ENCODE measurements around the gene ZNF516. TPM values are rescaled to one million over a fixed set of nuclear protein-coding genes. Genes with fewer than 3 reads are reported as not detected.

The ZNF516 gene
- total and polyA plus RNA-seq, 10 of the 15 experiments (the other 5 are each of a cell fraction or from before 2014, with no cell fraction given) = 2.0 to 32.0 (median 8.3) TPM

DNA sequence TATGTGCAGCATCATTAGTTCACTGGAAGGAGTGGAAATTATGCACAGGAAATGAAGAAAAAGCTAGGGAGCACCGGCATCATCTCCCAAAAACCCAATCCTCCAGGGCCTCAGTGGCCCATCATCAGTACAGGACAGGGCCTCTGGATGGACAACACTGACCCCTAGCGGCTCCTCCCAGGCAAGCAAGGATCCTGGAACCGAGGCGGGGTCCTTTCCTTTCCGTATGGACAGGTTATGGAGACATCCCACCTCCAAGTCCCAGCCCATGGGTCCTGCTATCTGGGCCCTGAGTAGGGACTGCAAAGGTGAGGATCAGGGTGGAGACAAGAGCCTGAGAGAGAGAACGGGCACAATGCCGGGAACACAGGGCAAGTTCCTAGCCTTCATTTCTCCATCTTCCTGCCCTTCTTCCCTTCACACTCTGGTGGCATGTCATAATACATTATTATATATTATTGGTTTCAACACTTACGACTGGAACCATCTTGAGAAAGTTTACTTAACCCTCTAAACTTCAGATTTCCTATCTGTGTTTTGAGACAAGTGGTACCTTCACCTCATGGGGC is 68.2 kb downstream of the ZNF516 start:
- ChIA-PET POLR2A (no interaction called here), SMC1A (ENCODE audit: uncharacterized antibody, unreplicated experiment) (interaction anchor here (0.9 to 1.5 kb wide), 2 partner anchors 17 to 28 kb away, joined by 3 to 6 read pairs; no protein-coding TSS in a partner anchor), RAD21 (ENCODE audit: unreplicated experiment) (no interaction called here), CTCF (interaction anchor here (1.0 to 2.1 kb wide), 4 partner anchors 9 to 194 kb away, joined by 3 to 16 read pairs (median 5); no protein-coding TSS in a partner anchor)
- Histone ChIP-seq H3K36me3 (ENCODE audit: control insufficient read depth in 2 of 2, insufficient read depth in 2 of 2, low read length in 1 of 2) (peaks cover 0 to 8% of the 10 kb centered on the region in 2 experiments; a peak in 1 of 4 replicates), H3K9me3 (replicated peaks; ENCODE audit: control insufficient read depth, insufficient read depth, low read length) (no peaks in the 10 kb centered on the region), H2AFZ (ENCODE audit: control insufficient read depth, low read depth, low read length) (no peak overlapping the region), H3K27me3 (replicated peaks in 1 of 2; ENCODE audit: control insufficient read depth in 2 of 2, insufficient read depth in 2 of 2, low read length in 1 of 2) (no peaks in the 10 kb centered on the region), H3K4me1 (ENCODE audit: control insufficient read depth, insufficient read depth, low read length) (no peaks in the 10 kb centered on the region), H3K4me3 (no peak overlapping the region), H4K20me1 (ENCODE audit: control insufficient read depth, insufficient read depth) (peaks cover 4% of the 10 kb centered on the region), H3K27ac (ENCODE audit: control insufficient read depth, insufficient read depth) (no peak overlapping the region), H3K4me2 (ENCODE audit: control insufficient read depth, insufficient read depth) (no peak overlapping the region), H3K79me2 (ENCODE audit: control insufficient read depth, insufficient read depth, low read length) (peaks cover 16% of the 10 kb centered on the region), H3K9ac (ENCODE audit: control insufficient read depth, insufficient read depth, low read length) (no peak overlapping the region)
- no TSS peak for BruUV-seq (replicated peaks)
- intact Hi-C loops (cut with micrococcal nuclease; ENCODE audit: unreplicated experiment) = loop anchor here (2.0 kb wide), 1 partner anchor 28 kb away; no protein-coding TSS in a partner anchor
- 33% methylated on average over 8 of the region's 8 CpGs for WGBS (ENCODE audit: insufficient coverage, insufficient replicate concordance, low lambda C conversion rate, missing lambda C conversion rate)
- FAIRE-seq = no peak
- TF ChIP-seq TCF3 (IDR thresholded peaks at IDR 0.05; ENCODE audit: borderline replicate concordance, insufficient read depth, low read depth, low read length) (no peak), IKZF1 (conservative IDR thresholded peaks at IDR 0.05) (0 out of 2 replicates have a peak, but pooled peaks have one; percentile 14), KLF5 (IDR thresholded peaks at IDR 0.05; ENCODE audit: partially characterized antibody) (no peak), SMC3 (IDR thresholded peaks at IDR 0.05; ENCODE audit: borderline replicate concordance, low read length) (peak; percentile 22; the same call in 1 of the 2 replicates), RAD21 (IDR thresholded peaks at IDR 0.05; ENCODE audit: insufficient read depth, low read depth, low read length) (peak; percentile 65), EED (IDR thresholded peaks at IDR 0.05; ENCODE audit: low read depth) (peak; percentile 46; the same call in 1 of the 2 replicates), PAX5 (IDR thresholded peaks at IDR 0.05; ENCODE audit: borderline replicate concordance, low read depth, low read length) (no peak), CHD4 (IDR thresholded peaks at IDR 0.05) (no peak)
- TF ChIP-seq, protein P1, sequence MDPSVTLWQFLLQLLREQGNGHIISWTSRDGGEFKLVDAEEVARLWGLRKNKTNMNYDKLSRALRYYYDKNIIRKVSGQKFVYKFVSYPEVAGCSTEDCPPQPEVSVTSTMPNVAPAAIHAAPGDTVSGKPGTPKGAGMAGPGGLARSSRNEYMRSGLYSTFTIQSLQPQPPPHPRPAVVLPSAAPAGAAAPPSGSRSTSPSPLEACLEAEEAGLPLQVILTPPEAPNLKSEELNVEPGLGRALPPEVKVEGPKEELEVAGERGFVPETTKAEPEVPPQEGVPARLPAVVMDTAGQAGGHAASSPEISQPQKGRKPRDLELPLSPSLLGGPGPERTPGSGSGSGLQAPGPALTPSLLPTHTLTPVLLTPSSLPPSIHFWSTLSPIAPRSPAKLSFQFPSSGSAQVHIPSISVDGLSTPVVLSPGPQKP (IDR thresholded peaks at IDR 0.05; ENCODE audit: low read depth, low read length) = no peak
- TF ChIP-seq, protein P2, sequence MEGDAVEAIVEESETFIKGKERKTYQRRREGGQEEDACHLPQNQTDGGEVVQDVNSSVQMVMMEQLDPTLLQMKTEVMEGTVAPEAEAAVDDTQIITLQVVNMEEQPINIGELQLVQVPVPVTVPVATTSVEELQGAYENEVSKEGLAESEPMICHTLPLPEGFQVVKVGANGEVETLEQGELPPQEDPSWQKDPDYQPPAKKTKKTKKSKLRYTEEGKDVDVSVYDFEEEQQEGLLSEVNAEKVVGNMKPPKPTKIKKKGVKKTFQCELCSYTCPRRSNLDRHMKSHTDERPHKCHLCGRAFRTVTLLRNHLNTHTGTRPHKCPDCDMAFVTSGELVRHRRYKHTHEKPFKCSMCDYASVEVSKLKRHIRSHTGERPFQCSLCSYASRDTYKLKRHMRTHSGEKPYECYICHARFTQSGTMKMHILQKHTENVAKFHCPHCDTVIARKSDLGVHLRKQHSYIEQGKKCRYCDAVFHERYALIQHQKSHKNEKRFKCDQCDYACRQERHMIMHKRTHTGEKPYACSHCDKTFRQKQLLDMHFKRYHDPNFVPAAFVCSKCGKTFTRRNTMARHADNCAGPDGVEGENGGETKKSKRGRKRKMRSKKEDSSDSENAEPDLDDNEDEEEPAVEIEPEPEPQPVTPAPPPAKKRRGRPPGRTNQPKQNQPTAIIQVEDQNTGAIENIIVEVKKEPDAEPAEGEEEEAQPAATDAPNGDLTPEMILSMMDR (IDR thresholded peaks at IDR 0.05 in 2 of 3, conservative IDR thresholded peaks at IDR 0.05 in 1 of 3; ENCODE audit: control insufficient read depth in 2 of 3, extremely low read depth in 1 of 3, insufficient read depth in 1 of 3, low read depth in 3 of 3, low read length in 3 of 3) = peak; percentile 44 to 52 (median 52); a peak in 5 of 6 replicates
- in situ Hi-C loops (cut with MboI) = no loop called here
- ATAC-seq = peak; percentile 64
- DNase-seq (ENCODE audit: low read depth, low spot score) = no peak

Data from GM12878 (cell line).